GM18498 (cell line): ENCODE data around the gene PRKCH.

Experiments
- ATAC-seq: cut with Tn5 transposase; IDR thresholded peaks from one replicate; pipeline ENCODE4 v1.9.1; 2021; ENCODE audit warnings: mild to moderate bottlenecking, moderate library complexity; ENCODE audit not compliant: unreplicated experiment

The PRKCH gene

GRCh38 chr14:61335049-61335448, 13.7 kb downstream of the PRKCH start:
- ATAC-seq: no peak

GRCh38 chr14:61335671-61336275, 14.4 kb downstream of the PRKCH start:
- ATAC-seq: no peak

GRCh38 chr14:61337893-61338292, 16.5 kb downstream of the PRKCH start:
- no peak for ATAC-seq

- ATAC-seq: no peak
Observed at GRCh38 chr14:61338457-61338856, 17.1 kb downstream of the PRKCH start.

- no peak for ATAC-seq
Observed at GRCh38 chr14:61341275-61342206, 20.2 kb downstream of the PRKCH start.

- peak; percentile 73 for ATAC-seq
Observed at GRCh38 chr14:61342486-61342885, 21.1 kb downstream of the PRKCH start.

GRCh38 chr14:61342932-61343331, 21.6 kb downstream of the PRKCH start:
- ATAC-seq: no peak

- ATAC-seq: no peak
Observed at GRCh38 chr14:61343471-61343870, 22.1 kb downstream of the PRKCH start.

- no peak for ATAC-seq
Observed at GRCh38 chr14:61343991-61344405, 22.6 kb downstream of the PRKCH start.

- peak; percentile 33 for ATAC-seq
Observed at GRCh38 chr14:61344437-61345150, 23.2 kb downstream of the PRKCH start.

GRCh38 chr14:61345151-61345482, 23.7 kb downstream of the PRKCH start:
- no peak for ATAC-seq

- no peak for ATAC-seq
Observed at GRCh38 chr14:61346221-61346620, 24.8 kb downstream of the PRKCH start.

- no peak for ATAC-seq
Observed at GRCh38 chr14:61346793-61347192, 25.4 kb downstream of the PRKCH start.

GRCh38 chr14:61347826-61348443, 26.6 kb downstream of the PRKCH start:
- ATAC-seq: no peak

GRCh38 chr14:61350427-61351270, 29.3 kb downstream of the PRKCH start:
- ATAC-seq: peak; percentile 51

- no peak for ATAC-seq
Observed at GRCh38 chr14:61351477-61351876, 30.1 kb downstream of the PRKCH start.

- ATAC-seq: no peak
Observed at GRCh38 chr14:61355892-61356325, 34.5 kb downstream of the PRKCH start.

- no peak for ATAC-seq
Observed at GRCh38 chr14:61357123-61357522, 35.7 kb downstream of the PRKCH start.

- ATAC-seq: no peak
Observed at GRCh38 chr14:61358554-61359226, 37.3 kb downstream of the PRKCH start.
